Karpas-422 (cell line): ENCODE data around the gene KCNJ10. TPM values are rescaled to one million over a fixed set of nuclear protein-coding genes. Genes with fewer than 3 reads are reported as not detected.

Experiments used
- DNase-seq: peaks from one replicate; pipeline ENCODE4 v3.0.0-alpha.2; 2015
- H2AFZ ChIP-seq: fragments of 200-600 bp; sonication (generic); 2 replicates; pipeline ENCODE4 v1.6.1; 2014; ENCODE audit warnings: antibody characterized with exemption, low read length, mixed read lengths
- H3K27ac ChIP-seq: fragments of 200-600 bp; sonication (generic); 2 replicates; pipeline ENCODE4 v1.5.1; 2014; ENCODE audit warnings: mild to moderate bottlenecking, low read length, moderate library complexity
- H3K27me3 ChIP-seq: fragments of 200-600 bp; sonication (generic); 2 replicates; pipeline ENCODE4 v1.6.1; 2014; ENCODE audit warnings: low read length, mixed read lengths
- H3K36me3 ChIP-seq: fragments of 200-600 bp; sonication (generic); 2 replicates; pipeline ENCODE4 v1.6.1; 2014; ENCODE audit warnings: low read length, mixed read lengths; ENCODE audit not compliant: insufficient read depth
- H3K4me1 ChIP-seq: fragments of 200-600 bp; sonication (generic); 2 replicates; pipeline ENCODE4 v1.6.1; 2014; ENCODE audit warnings: mild to moderate bottlenecking, low read length, mixed read lengths
- H3K4me2 ChIP-seq: fragments of 200-600 bp; sonication (generic); 2 replicates; pipeline ENCODE4 v1.6.1; 2014; ENCODE audit warnings: low read length, low read depth, mild to moderate bottlenecking; ENCODE audit not compliant: poor library complexity, severe bottlenecking
- H3K4me3 ChIP-seq: fragments of 200-600 bp; sonication (generic); 2 replicates; pipeline ENCODE4 v1.5.1; 2014; ENCODE audit warnings: mild to moderate bottlenecking, antibody characterized with exemption, low read length, mixed read lengths
- H3K79me2 ChIP-seq: fragments of 200-600 bp; sonication (generic); 2 replicates; pipeline ENCODE4 v1.6.1; 2014; ENCODE audit warnings: mild to moderate bottlenecking, low read length, mixed read lengths
- H3K9ac ChIP-seq: fragments of 200-600 bp; sonication (generic); 2 replicates; pipeline ENCODE4 v1.6.0; 2014; ENCODE audit warnings: low read length
- H3K9me2 ChIP-seq: fragments of 200-600 bp; sonication (generic), shearing (Covaris generic); replicated peaks from 2 replicates; pipeline ENCODE4 v1.6.0; 2014; ENCODE audit warnings: mild to moderate bottlenecking, low read length, moderate library complexity; ENCODE audit not compliant: insufficient read depth
- H3K9me3 ChIP-seq: fragments of 300-700, 200-600 bp; sonication (generic); 2 replicates; pipeline ENCODE4 v1.6.1; 2014; ENCODE audit warnings: low read length, mixed read lengths
- H4K20me1 ChIP-seq: fragments of 200-600 bp; sonication (generic); 2 replicates; pipeline ENCODE4 v1.6.1; 2014; ENCODE audit warnings: mild to moderate bottlenecking, antibody characterized with exemption, low read length, low read depth; ENCODE audit not compliant: insufficient read depth
- total RNA-seq: library from RNA; depleted of rRNA; stranded (reverse); fragments of >200 nt; shearing (Covaris generic); gene quantifications from 2 replicates; pipeline ENCODE4 v1.2.3, GENCODE V29; 2014; ENCODE audit warnings: low replicate concordance

The KCNJ10 gene
- total RNA-seq, 1 experiment from 2014 or later, result not detected

GRCh38 chr1:160045653-160046052 is 24.3 kb downstream of the KCNJ10 start:
- H3K79me2 ChIP-seq, result no peaks in the 10 kb centered on the region
- no peak overlapping the region for H3K4me2 ChIP-seq
- H3K9me2 ChIP-seq, result no peaks in the 10 kb centered on the region
- H3K4me1 ChIP-seq, result peaks cover 4% of the 10 kb centered on the region
- no peak overlapping the region for H3K9ac ChIP-seq
- no peaks in the 10 kb centered on the region for H4K20me1 ChIP-seq
- H3K36me3 ChIP-seq, result no peaks in the 10 kb centered on the region
- no peak overlapping the region for H3K27ac ChIP-seq
- no peaks in the 10 kb centered on the region for H3K27me3 ChIP-seq
- H3K4me3 ChIP-seq, result no peak overlapping the region
- H2AFZ ChIP-seq, result no peak overlapping the region
- DNase-seq, result no peak
- no peaks in the 10 kb centered on the region for H3K9me3 ChIP-seq

GRCh38 chr1:160043543-160043942 is 26.4 kb downstream of the KCNJ10 start:
- Histone ChIP-seq H3K4me1 (peaks cover 4% of the 10 kb centered on the region), H2AFZ (no peak overlapping the region), H3K27ac (no peak overlapping the region), H3K4me2 (no peak overlapping the region), H3K9ac (no peak overlapping the region), H3K79me2 (no peaks in the 10 kb centered on the region), H3K36me3 (no peaks in the 10 kb centered on the region), H3K27me3 (no peaks in the 10 kb centered on the region), H3K4me3 (no peak overlapping the region), H4K20me1 (no peaks in the 10 kb centered on the region), H3K9me2 (no peaks in the 10 kb centered on the region), H3K9me3 (no peaks in the 10 kb centered on the region)
- no peak for DNase-seq

GRCh38 chr1:160040476-160040875 is 29.5 kb downstream of the KCNJ10 start:
- Histone ChIP-seq H3K9me3 (no peaks in the 10 kb centered on the region), H3K27me3 (no peaks in the 10 kb centered on the region), H3K4me2 (no peak overlapping the region), H4K20me1 (no peaks in the 10 kb centered on the region), H3K4me1 (no peaks in the 10 kb centered on the region), H3K36me3 (no peaks in the 10 kb centered on the region), H3K27ac (no peak overlapping the region), H3K4me3 (no peak overlapping the region), H3K9me2 (no peaks in the 10 kb centered on the region), H2AFZ (no peak overlapping the region), H3K79me2 (no peaks in the 10 kb centered on the region), H3K9ac (no peak overlapping the region)
- DNase-seq, result no peak

GRCh38 chr1:160032165-160032820 is 37.7 kb downstream of the KCNJ10 start:
- H3K4me2 ChIP-seq, result peak overlapping the region; percentile 89
- peak; percentile 56 for DNase-seq
- H3K9ac ChIP-seq, result peak overlapping the region; percentile 73
- no peaks in the 10 kb centered on the region for H3K27me3 ChIP-seq
- H4K20me1 ChIP-seq, result no peaks in the 10 kb centered on the region; the same call in 1 of the 2 replicates
- H3K9me3 ChIP-seq, result no peaks in the 10 kb centered on the region
- H2AFZ ChIP-seq, result peak overlapping the region; percentile 27
- H3K27ac ChIP-seq, result no peak overlapping the region
- no peaks in the 10 kb centered on the region for H3K36me3 ChIP-seq
- peak overlapping the region; percentile 71 for H3K4me3 ChIP-seq
- 0 out of 2 replicates have a peak, but pooled peaks cover 7% of the 10 kb centered on the region for H3K79me2 ChIP-seq
- H3K4me1 ChIP-seq, result peaks cover 20% of the 10 kb centered on the region
- no peaks in the 10 kb centered on the region for H3K9me2 ChIP-seq

GRCh38 chr1:160031365-160032164 is 38.4 kb downstream of the KCNJ10 start, which contains the start of gene PIGM:
Gene PIGM, minus strand, starts transcription at chr1:160031990. Its CDS starts 251 bp downstream, at chr1:160031739.
- Histone ChIP-seq H4K20me1 (no peaks in the 10 kb centered on the region; the same call in 1 of the 2 replicates), H3K79me2 (0 out of 2 replicates have a peak, but pooled peaks cover 7% of the 10 kb centered on the region), H3K9me2 (no peaks in the 10 kb centered on the region)

GRCh38 chr1:160030657-160031364 is 39.1 kb downstream of the KCNJ10 start:
- H2AFZ ChIP-seq, result peak overlapping the region; percentile 27
- no peaks in the 10 kb centered on the region for H3K27me3 ChIP-seq
- H3K9me3 ChIP-seq, result no peaks in the 10 kb centered on the region
- H4K20me1 ChIP-seq, result no peaks in the 10 kb centered on the region; the same call in 1 of the 2 replicates
- H3K79me2 ChIP-seq, result 0 out of 2 replicates have a peak, but pooled peaks cover 7% of the 10 kb centered on the region
- no peaks in the 10 kb centered on the region for H3K9me2 ChIP-seq
- no peak for DNase-seq
- H3K4me1 ChIP-seq, result peaks cover 20% of the 10 kb centered on the region
- no peak overlapping the region for H3K27ac ChIP-seq
- no peaks in the 10 kb centered on the region for H3K36me3 ChIP-seq
- H3K4me3 ChIP-seq, result peak overlapping the region; percentile 71
- peak overlapping the region; percentile 73 for H3K9ac ChIP-seq
- H3K4me2 ChIP-seq, result peak overlapping the region; percentile 89

More at GRCh38 chr1:160031365-160032164, 38.4 kb downstream of the KCNJ10 start, which contains the start of gene PIGM:
- H3K4me2 ChIP-seq, result peak within 1 kb of the TSS; percentile 89
- H3K36me3 ChIP-seq, result no peaks in the 10 kb centered on the region
- peaks cover 20% of the 10 kb centered on the region for H3K4me1 ChIP-seq
- peak; percentile 98 for DNase-seq
- H3K27me3 ChIP-seq, result no peaks in the 10 kb centered on the region
- peak within 1 kb of the TSS; percentile 27 for H2AFZ ChIP-seq
- H3K9ac ChIP-seq, result peak within 1 kb of the TSS; percentile 73
- H3K4me3 ChIP-seq, result peak within 1 kb of the TSS; percentile 71
- no peak within 1 kb of the TSS for H3K27ac ChIP-seq
- no peaks in the 10 kb centered on the region for H3K9me3 ChIP-seq

GRCh38 chr1:160028426-160028825 is 41.5 kb downstream of the KCNJ10 start:
- H3K27ac ChIP-seq, result no peak overlapping the region
- H2AFZ ChIP-seq, result no peak overlapping the region
- no peaks in the 10 kb centered on the region; the same call in 1 of the 2 replicates for H4K20me1 ChIP-seq
- H3K27me3 ChIP-seq, result no peaks in the 10 kb centered on the region
- no peak for DNase-seq
- no peak overlapping the region for H3K4me3 ChIP-seq
- H3K9me3 ChIP-seq, result no peaks in the 10 kb centered on the region
- no peak overlapping the region for H3K9ac ChIP-seq
- H3K9me2 ChIP-seq, result no peaks in the 10 kb centered on the region
- peaks cover 20% of the 10 kb centered on the region for H3K4me1 ChIP-seq
- no peak overlapping the region for H3K4me2 ChIP-seq
- no peaks in the 10 kb centered on the region for H3K36me3 ChIP-seq
- 0 out of 2 replicates have a peak, but pooled peaks cover 7% of the 10 kb centered on the region for H3K79me2 ChIP-seq
